DOHH2 (cell line): ENCODE data around the gene VWF.

Source experiments
- H3F3A ChIP-seq: fragments of 200-600 bp; sonication (generic), shearing (Covaris generic); 2 replicates; pipeline ENCODE4 v1.6.0; 2016; ENCODE audit warnings: antibody characterized with exemption, mild to moderate bottlenecking; ENCODE audit not compliant: control insufficient read depth, insufficient read depth
- H3K27ac ChIP-seq: fragments of 200-600 bp; sonication (generic); 2 replicates; pipeline ENCODE4 v1.5.1; 2014; ENCODE audit warnings: low read depth, mild to moderate bottlenecking, low read length, moderate library complexity
- H3K27me3 ChIP-seq: fragments of 200-600 bp; sonication (generic); 2 replicates; pipeline ENCODE4 v1.6.1; 2014; ENCODE audit warnings: mild to moderate bottlenecking, low read length, mixed read lengths; ENCODE audit not compliant: control insufficient read depth
- H3K36me3 ChIP-seq: fragments of 200-600 bp; sonication (generic); 2 replicates; pipeline ENCODE4 v1.6.1; 2014; ENCODE audit warnings: mild to moderate bottlenecking, low read length, moderate library complexity, mixed read lengths; ENCODE audit not compliant: control insufficient read depth
- H3K4me1 ChIP-seq: fragments of 200-600 bp; sonication (generic); 2 replicates; pipeline ENCODE4 v1.6.1; 2014; ENCODE audit warnings: mild to moderate bottlenecking, low read length, mixed read lengths; ENCODE audit not compliant: control insufficient read depth
- H3K4me2 ChIP-seq: fragments of 200-600 bp; sonication (generic); 2 replicates; pipeline ENCODE4 v1.6.0; 2014; ENCODE audit warnings: mild to moderate bottlenecking, low read length, moderate library complexity
- H3K4me3 ChIP-seq: fragments of 200-600 bp; sonication (generic); 2 replicates; pipeline ENCODE4 v1.5.1; 2014; ENCODE audit warnings: mild to moderate bottlenecking, low read length, mixed read lengths
- H3K79me2 ChIP-seq: fragments of 200-600 bp; sonication (generic); 2 replicates; pipeline ENCODE4 v1.6.1; 2014; ENCODE audit warnings: mild to moderate bottlenecking, low read length, mixed read lengths; ENCODE audit not compliant: control insufficient read depth
- H3K9me2 ChIP-seq: fragments of 200-600 bp; sonication (generic); replicated peaks from 2 replicates; pipeline ENCODE4 v1.6.1; 2014; ENCODE audit warnings: mild to moderate bottlenecking, low read length, mixed read lengths; ENCODE audit not compliant: control insufficient read depth
- H3K9me3 ChIP-seq: fragments of 200-600 bp; sonication (generic); 2 replicates; pipeline ENCODE4 v1.6.1; 2014; ENCODE audit warnings: antibody characterized with exemption, low read length, mixed read lengths; ENCODE audit not compliant: control insufficient read depth, insufficient read depth
- H4K20me1 ChIP-seq: fragments of 200-600 bp; sonication (generic); 2 replicates; pipeline ENCODE4 v1.6.0; 2014; ENCODE audit warnings: low read depth, mild to moderate bottlenecking, antibody characterized with exemption, low read length, moderate library complexity; ENCODE audit not compliant: control insufficient read depth, insufficient read depth
- CTCF ChIP-seq: fragments of 200-600 bp; sonication (generic); IDR thresholded peaks from one replicate; pipeline ENCODE4 v1.5.1; 2014; ENCODE audit warnings: antibody characterized with exemption, mild to moderate bottlenecking, low read depth, low read length; ENCODE audit not compliant: poor library complexity, severe bottlenecking
- EZH2phosphoT487 ChIP-seq: fragments of 200-600 bp; sonication (generic); IDR thresholded peaks from 2 replicates; pipeline ENCODE4 v1.6.1; 2017; ENCODE audit warnings: borderline replicate concordance, mild to moderate bottlenecking, antibody characterized with exemption, low read length, moderate library complexity, mixed read lengths

The VWF gene

GRCh38 chr12:5908251-5908650 lies 216.2 kb downstream of the VWF start:
- Histone ChIP-seq H3K27me3 (peaks cover 3% of the 10 kb centered on the region; the same call in 1 of the 2 replicates), H4K20me1 (no peaks in the 10 kb centered on the region), H3K79me2 (no peaks in the 10 kb centered on the region)

GRCh38 chr12:5907807-5908206 lies 216.7 kb downstream of the VWF start:
- Histone ChIP-seq H3K4me1 (no peaks in the 10 kb centered on the region), H3K4me3 (no peak overlapping the region), H3K27ac (no peak overlapping the region), H3K9me3 (no peaks in the 10 kb centered on the region), H3K9me2 (no peaks in the 10 kb centered on the region), H3K27me3 (peaks cover 3% of the 10 kb centered on the region; the same call in 1 of the 2 replicates), H3K4me2 (no peak overlapping the region), H3K36me3 (no peaks in the 10 kb centered on the region), H4K20me1 (no peaks in the 10 kb centered on the region), H3F3A (no peaks in the 10 kb centered on the region), H3K79me2 (no peaks in the 10 kb centered on the region)
- TF ChIP-seq CTCF = no peak
- no peak for TF ChIP-seq EZH2phosphoT487

More at GRCh38 chr12:5908251-5908650, 216.2 kb downstream of the VWF start:
- H3K4me1 ChIP-seq = no peaks in the 10 kb centered on the region
- H3K9me3 ChIP-seq = no peaks in the 10 kb centered on the region
- no peak overlapping the region for H3K4me3 ChIP-seq
- H3K36me3 ChIP-seq = no peaks in the 10 kb centered on the region
- no peaks in the 10 kb centered on the region for H3K9me2 ChIP-seq
- no peaks in the 10 kb centered on the region for H3F3A ChIP-seq
- TF ChIP-seq CTCF = no peak
- no peak for TF ChIP-seq EZH2phosphoT487
- H3K27ac ChIP-seq = no peak overlapping the region
- no peak overlapping the region for H3K4me2 ChIP-seq

GRCh38 chr12:5905757-5906156 lies 218.7 kb downstream of the VWF start:
- Histone ChIP-seq H3K27me3 (peaks cover 1% of the 10 kb centered on the region; the same call in 1 of the 2 replicates), H3K9me3 (no peaks in the 10 kb centered on the region), H3F3A (no peaks in the 10 kb centered on the region), H3K4me1 (no peaks in the 10 kb centered on the region), H3K27ac (no peak overlapping the region), H3K79me2 (no peaks in the 10 kb centered on the region), H3K9me2 (no peaks in the 10 kb centered on the region), H3K36me3 (no peaks in the 10 kb centered on the region), H3K4me3 (no peak overlapping the region), H4K20me1 (no peaks in the 10 kb centered on the region), H3K4me2 (no peak overlapping the region)
- no peak for TF ChIP-seq EZH2phosphoT487
- TF ChIP-seq CTCF = no peak

- Histone ChIP-seq H3K4me3 (no peak overlapping the region), H3K4me2 (no peak overlapping the region), H3F3A (no peaks in the 10 kb centered on the region), H3K4me1 (no peaks in the 10 kb centered on the region), H3K79me2 (no peaks in the 10 kb centered on the region), H3K36me3 (no peaks in the 10 kb centered on the region), H3K9me3 (no peaks in the 10 kb centered on the region), H3K27ac (no peak overlapping the region), H4K20me1 (no peaks in the 10 kb centered on the region), H3K9me2 (no peaks in the 10 kb centered on the region), H3K27me3 (no peaks in the 10 kb centered on the region)
- TF ChIP-seq CTCF (no peak), EZH2phosphoT487 (no peak)
These were observed 219.5 kb downstream of the VWF start for GRCh38 chr12:5904969-5905368.
